Lung (tissue), 12 donors: ENCODE measurements around the gene COL18A1. TPM values are rescaled to one million over a fixed set of nuclear protein-coding genes. Genes with fewer than 3 reads are reported as not detected.

Experiments
- ATAC-seq: fragments of 200-7000 bp; cut with Tn5 transposase; one replicate; pipeline ENCODE4 v1.9.1; 2020; ENCODE audit warnings: moderate number of reproducible peaks; ENCODE audit not compliant: insufficient read depth, low FRiP score
- DNase-seq, 3 donors: peaks; one replicate each; pipeline ENCODE4 v3.0.0-alpha.2; 2013 to 2017
- H3K27ac ChIP-seq, 2 donors: one replicate each; pipeline ENCODE4 v1.5.1; 2013; ENCODE audit warnings: mild to moderate bottlenecking in 2 of 2, moderate library complexity in 2 of 2, control low read depth in 1 of 2, inconsistent platforms in 1 of 2, low read depth in 1 of 2, low read length in 1 of 2
- H3K27me3 ChIP-seq, 3 donors: one replicate each; pipeline ENCODE4 v1.5.1; 2013; ENCODE audit warnings: low read length in 2 of 3; ENCODE audit not compliant: control insufficient read depth in 3 of 3, insufficient read depth in 3 of 3
- H3K36me3 ChIP-seq, 4 donors: one replicate each; pipeline ENCODE4 v1.5.1; 2013; ENCODE audit warnings: low read length in 4 of 4, mild to moderate bottlenecking in 1 of 4, moderate library complexity in 1 of 4; ENCODE audit not compliant: control insufficient read depth in 4 of 4, insufficient read depth in 4 of 4
- H3K4me1 ChIP-seq, 5 donors: one replicate each; pipeline ENCODE4 v1.5.1; 2013; ENCODE audit warnings: low read length in 5 of 5, mild to moderate bottlenecking in 2 of 5, moderate library complexity in 1 of 5; ENCODE audit not compliant: control insufficient read depth in 5 of 5, insufficient read depth in 5 of 5
- H3K4me3 ChIP-seq: one replicate; pipeline ENCODE4 v1.5.1; 2013; ENCODE audit warnings: mild to moderate bottlenecking, control low read depth, moderate library complexity
- H3K9ac ChIP-seq, 2 donors: one replicate each; pipeline ENCODE4 v1.5.1; 2013; ENCODE audit warnings: low read length in 2 of 2, control low read depth in 1 of 2; ENCODE audit not compliant: insufficient read depth in 1 of 2
- H3K9me3 ChIP-seq, 4 donors: one replicate each; pipeline ENCODE4 v1.5.1; 2013; ENCODE audit warnings: low read length in 3 of 4, mild to moderate bottlenecking in 1 of 4, moderate library complexity in 1 of 4; ENCODE audit not compliant: control insufficient read depth in 4 of 4, insufficient read depth in 3 of 4
- WGBS, 2 donors: extraction: QIAGEN DNeasy Blood & Tissue Kit; methylation state at CpG; one replicate each; pipeline ENCODE4 v1.1.7; 2013; 5-methylcytosine and 5-hydroxymethylcytosine counted together
- polyA plus RNA-seq, 2 donors: library from polyadenylated mRNA; stranded (reverse); fragments of 200-250 nt; gene quantifications; one replicate each; pipeline ENCODE4 v1.2.1, GENCODE V29; 2013
- total RNA-seq, 2 donors: library from RNA; depleted of rRNA in 1 of 2; stranded (reverse); fragments of >200 nt in 1 of 2; gene quantifications; one replicate each; pipeline ENCODE4 v1.2.1, GENCODE V29; 2014 to 2021
- TF ChIP-seq, protein P1 (sequence below): IDR thresholded peaks from 2 replicates; pipeline ENCODE4 v1.5.1; 2012; ENCODE audit warnings: mild to moderate bottlenecking; ENCODE audit errors: control extremely low read depth, extremely low read depth
- donor health status: control.
- donor health status: control.
- donor health status: Bipolar disorder and iron deficiency.
- donor health status: healthy.
- donor health status: DM: yes; HTN: yes; CAD: no.

The COL18A1 gene
- total and polyA plus RNA-seq, 4 donors: 42.7 to 102 (median 45.8) TPM

DNA sequence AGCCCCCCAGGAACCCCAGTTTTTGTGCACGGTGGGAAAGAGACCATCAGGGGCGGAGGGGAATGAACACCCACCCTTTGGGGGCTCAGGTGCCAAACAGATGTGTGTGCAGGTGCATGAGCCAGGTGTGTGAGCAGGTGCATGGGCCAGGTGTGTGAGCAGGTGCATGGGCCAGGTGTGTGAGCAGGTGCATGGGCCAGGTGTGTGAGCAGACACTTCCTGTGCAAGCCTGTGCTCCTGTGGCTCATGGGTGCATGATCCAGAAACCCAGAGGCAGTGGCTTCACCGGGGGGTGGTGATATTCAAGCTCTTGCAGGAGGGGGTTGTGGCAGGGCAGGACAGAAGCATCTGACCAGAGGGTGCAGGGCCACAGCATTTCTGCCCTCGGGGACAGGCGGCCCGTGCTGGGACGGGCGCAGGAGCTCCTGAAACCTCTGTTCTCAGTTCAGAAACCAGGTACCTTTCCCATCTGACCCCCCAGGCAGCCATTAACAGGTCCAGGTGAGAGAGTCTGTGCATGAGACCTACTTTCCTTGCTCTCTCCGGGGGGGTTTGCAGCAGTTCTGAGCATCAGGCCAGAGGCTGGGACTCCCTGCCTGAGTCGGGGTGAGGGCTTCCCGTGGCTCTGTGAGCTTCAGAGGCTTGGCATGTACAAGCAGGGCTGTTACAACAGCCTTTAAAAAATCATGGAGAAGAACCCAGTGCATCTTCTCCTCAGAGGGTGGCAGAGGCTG, 29.1 kb downstream of the COL18A1 start:
- H3K9me3 ChIP-seq: no peaks in the 10 kb centered on the region
- 84 to 86% methylated on average over 11 of the region's 11 CpGs for WGBS, 2 donors
- no peak overlapping the region for H3K9ac ChIP-seq
- no peak overlapping the region for H3K27ac ChIP-seq
- H3K4me1 ChIP-seq: peaks cover 4 to 21% (median 9%) of the 10 kb centered on the region in 5 donors
- TF ChIP-seq, protein P1, sequence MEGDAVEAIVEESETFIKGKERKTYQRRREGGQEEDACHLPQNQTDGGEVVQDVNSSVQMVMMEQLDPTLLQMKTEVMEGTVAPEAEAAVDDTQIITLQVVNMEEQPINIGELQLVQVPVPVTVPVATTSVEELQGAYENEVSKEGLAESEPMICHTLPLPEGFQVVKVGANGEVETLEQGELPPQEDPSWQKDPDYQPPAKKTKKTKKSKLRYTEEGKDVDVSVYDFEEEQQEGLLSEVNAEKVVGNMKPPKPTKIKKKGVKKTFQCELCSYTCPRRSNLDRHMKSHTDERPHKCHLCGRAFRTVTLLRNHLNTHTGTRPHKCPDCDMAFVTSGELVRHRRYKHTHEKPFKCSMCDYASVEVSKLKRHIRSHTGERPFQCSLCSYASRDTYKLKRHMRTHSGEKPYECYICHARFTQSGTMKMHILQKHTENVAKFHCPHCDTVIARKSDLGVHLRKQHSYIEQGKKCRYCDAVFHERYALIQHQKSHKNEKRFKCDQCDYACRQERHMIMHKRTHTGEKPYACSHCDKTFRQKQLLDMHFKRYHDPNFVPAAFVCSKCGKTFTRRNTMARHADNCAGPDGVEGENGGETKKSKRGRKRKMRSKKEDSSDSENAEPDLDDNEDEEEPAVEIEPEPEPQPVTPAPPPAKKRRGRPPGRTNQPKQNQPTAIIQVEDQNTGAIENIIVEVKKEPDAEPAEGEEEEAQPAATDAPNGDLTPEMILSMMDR: no peak
- H3K4me3 ChIP-seq: no peak overlapping the region
- no peaks in the 10 kb centered on the region for H3K27me3 ChIP-seq
- no peaks in the 10 kb centered on the region for H3K36me3 ChIP-seq
- DNase-seq: no peak
- no peak for ATAC-seq

DNA sequence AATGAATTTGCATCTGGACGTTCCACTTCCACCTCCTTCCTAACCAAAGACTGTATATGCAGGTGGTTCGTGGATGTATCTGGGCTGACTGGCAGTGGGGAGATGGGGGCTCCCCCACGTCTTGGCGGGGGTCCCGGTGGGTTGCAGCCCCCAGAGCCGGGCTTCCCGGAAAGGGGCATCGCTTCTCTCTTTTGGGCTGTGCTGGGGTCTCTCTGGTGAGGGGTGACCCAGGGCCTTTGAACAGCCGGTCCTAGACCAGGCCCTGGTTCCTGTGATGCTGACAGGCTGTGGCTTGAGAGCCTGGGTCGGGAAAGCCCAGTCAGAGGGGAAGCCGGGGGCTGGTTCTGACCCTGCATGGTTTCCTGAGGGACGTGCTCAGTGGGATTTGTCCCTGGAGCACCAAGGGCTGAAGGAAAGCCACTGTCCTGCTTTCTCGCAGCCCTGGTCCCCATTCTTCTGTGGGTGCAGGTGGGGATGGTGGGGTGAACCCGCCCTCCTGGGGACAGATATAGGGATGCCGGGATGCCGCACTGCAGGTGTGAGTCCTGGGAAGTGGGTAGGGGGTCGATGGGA, 29.8 kb downstream of the COL18A1 start:
- DNase-seq (no peak), ATAC-seq (no peak)
- TF ChIP-seq, protein P1: no peak
- Histone ChIP-seq H3K4me1 (peaks cover 4 to 27% (median 12%) of the 10 kb centered on the region in 5 donors), H3K4me3 (no peak overlapping the region), H3K27ac (no peak overlapping the region), H3K36me3 (no peaks in the 10 kb centered on the region), H3K27me3 (no peaks in the 10 kb centered on the region), H3K9ac (no peak overlapping the region), H3K9me3 (no peaks in the 10 kb centered on the region)
- 76 to 77% methylated on average over 17 of the region's 17 CpGs for WGBS, 2 donors

DNA sequence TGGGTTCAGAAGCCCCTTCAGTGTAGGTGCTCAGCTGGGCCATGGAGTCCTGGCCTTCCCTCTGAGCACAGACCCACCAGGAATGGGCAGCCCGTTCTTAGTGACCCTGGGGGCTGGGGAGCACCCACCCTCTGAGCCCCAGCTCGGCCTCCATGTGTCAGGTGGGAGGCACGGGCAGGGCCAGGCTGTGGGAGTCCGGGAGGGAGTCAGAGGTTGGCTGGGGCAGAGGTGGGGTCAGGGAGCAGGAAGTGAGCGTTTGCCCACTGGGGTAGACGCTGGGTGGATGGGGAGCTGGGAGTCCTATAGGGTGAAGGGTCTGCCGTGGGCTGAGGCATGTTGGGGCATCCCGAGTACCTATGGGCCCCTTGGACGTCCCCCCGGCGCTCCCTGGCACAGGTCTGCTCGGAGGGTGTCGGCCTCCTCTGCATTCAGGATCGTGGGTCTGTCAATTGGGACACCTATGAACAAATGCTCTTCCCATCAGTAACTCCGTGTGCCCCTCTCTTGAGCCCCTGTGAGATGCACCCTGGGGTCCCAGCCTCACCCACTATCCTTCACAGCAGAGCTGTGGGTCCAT, 30.5 kb downstream of the COL18A1 start:
- Histone ChIP-seq H3K27ac (no peak overlapping the region), H3K36me3 (no peaks in the 10 kb centered on the region), H3K4me1 (peaks cover 4 to 27% (median 12%) of the 10 kb centered on the region in 5 donors), H3K4me3 (no peak overlapping the region), H3K27me3 (no peaks in the 10 kb centered on the region), H3K9me3 (no peaks in the 10 kb centered on the region), H3K9ac (no peak overlapping the region)
- WGBS, 2 donors: 84 to 87% methylated on average over 15 of the region's 15 CpGs
- ATAC-seq: no peak
- no peak for DNase-seq
- TF ChIP-seq, protein P1: no peak
